Measurements from ENCODE around the gene FBXO42. TPM values are rescaled to one million over a fixed set of nuclear protein-coding genes. Genes with fewer than 3 reads are reported as not detected.

Gene FBXO42
- total RNA-seq, 1 donor from 2014 or later, result 18.4 TPM

DNA sequence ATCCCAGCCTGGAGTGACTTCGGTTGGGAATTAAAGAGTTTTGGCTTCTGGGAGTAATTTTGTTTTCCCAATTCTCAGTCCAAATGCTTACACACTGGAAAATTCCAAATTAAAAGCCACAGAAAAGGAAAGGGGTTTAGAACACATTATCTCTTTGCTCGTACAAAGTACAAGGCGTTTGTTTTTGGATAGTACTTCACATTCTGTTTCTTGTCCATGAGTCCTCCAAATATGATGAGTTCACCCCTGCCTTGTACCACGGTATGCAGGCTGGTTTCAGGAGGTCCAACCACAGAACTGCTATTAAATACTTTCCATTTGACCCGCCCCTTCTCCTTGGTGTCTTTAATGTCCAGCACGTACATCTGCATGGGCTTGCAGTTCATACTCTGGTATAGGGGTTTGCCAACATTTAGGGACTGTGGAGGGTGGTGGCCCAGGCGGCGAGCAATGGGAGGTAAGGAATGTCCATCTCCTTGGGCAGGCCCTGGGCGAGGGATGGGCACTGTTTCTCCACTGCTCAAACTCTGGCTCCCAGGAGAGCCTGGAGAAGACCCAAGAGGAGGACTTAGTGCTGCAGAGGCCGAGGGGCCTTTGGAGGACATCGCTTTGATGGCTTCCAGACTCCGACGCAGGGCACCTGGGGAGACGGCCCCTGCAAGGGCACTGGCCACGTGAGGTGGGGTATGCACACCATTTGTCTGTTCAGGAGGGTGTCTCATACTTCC lies 101.6 kb downstream of the FBXO42 start:
- Mint-ChIP-seq H3K4me1 (ENCODE audit: unreplicated experiment) (peaks cover 9% of the 10 kb centered on the region), H3K9me3 (no peaks in the 10 kb centered on the region), H3K27ac (no peak overlapping the region), H3K36me3 (peaks cover 10% of the 10 kb centered on the region), H3K4me3 (no peak overlapping the region), H3K27me3 (no peaks in the 10 kb centered on the region)
- TF ChIP-seq, protein P1, sequence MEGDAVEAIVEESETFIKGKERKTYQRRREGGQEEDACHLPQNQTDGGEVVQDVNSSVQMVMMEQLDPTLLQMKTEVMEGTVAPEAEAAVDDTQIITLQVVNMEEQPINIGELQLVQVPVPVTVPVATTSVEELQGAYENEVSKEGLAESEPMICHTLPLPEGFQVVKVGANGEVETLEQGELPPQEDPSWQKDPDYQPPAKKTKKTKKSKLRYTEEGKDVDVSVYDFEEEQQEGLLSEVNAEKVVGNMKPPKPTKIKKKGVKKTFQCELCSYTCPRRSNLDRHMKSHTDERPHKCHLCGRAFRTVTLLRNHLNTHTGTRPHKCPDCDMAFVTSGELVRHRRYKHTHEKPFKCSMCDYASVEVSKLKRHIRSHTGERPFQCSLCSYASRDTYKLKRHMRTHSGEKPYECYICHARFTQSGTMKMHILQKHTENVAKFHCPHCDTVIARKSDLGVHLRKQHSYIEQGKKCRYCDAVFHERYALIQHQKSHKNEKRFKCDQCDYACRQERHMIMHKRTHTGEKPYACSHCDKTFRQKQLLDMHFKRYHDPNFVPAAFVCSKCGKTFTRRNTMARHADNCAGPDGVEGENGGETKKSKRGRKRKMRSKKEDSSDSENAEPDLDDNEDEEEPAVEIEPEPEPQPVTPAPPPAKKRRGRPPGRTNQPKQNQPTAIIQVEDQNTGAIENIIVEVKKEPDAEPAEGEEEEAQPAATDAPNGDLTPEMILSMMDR (conservative IDR thresholded peaks at IDR 0.05), result no peak
- no peak for DNase-seq (ENCODE audit: extremely low spot score, unreplicated experiment)

DNA sequence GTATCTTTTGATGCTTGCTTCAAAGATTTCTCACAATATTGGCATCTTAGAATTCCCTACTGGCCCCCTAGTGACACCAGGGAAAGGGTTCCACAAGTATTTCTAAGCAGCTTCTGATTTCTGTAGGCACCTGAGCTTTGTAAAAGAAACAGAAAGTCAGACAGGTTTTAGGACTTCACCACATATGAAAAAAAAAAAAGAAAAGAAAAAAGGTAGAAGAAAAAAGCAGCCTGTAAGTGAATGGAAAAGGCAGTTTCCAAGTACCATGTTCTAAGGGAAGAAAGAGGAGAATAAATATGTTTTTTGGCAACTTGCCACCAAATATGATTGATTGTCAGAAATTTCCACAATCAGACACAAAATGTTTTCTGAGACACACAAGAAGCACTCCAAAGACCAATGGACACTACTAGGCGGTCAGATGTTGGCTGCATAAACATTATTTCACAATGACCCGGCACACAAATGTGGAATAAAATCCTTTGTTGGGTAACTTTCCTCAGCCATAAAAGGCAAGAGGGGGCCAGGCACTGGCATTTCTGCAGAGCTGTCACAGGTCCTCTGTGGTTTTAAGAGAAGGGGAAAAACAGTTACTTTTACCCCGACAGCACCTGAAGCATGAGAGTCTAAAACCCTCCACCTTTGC lies 102.6 kb downstream of the FBXO42 start:
- TF ChIP-seq, protein P1 (conservative IDR thresholded peaks at IDR 0.05), result no peak
- peak overlapping the region; percentile 6 for H3K27ac Mint-ChIP-seq
- no peaks in the 10 kb centered on the region for H3K9me3 Mint-ChIP-seq
- no peak overlapping the region for H3K4me3 Mint-ChIP-seq
- H3K36me3 Mint-ChIP-seq, result peaks cover 10% of the 10 kb centered on the region
- H3K27me3 Mint-ChIP-seq, result no peaks in the 10 kb centered on the region
- H3K4me1 Mint-ChIP-seq (ENCODE audit: unreplicated experiment), result peaks cover 9% of the 10 kb centered on the region
- no peak for DNase-seq (ENCODE audit: extremely low spot score, unreplicated experiment)

DNA sequence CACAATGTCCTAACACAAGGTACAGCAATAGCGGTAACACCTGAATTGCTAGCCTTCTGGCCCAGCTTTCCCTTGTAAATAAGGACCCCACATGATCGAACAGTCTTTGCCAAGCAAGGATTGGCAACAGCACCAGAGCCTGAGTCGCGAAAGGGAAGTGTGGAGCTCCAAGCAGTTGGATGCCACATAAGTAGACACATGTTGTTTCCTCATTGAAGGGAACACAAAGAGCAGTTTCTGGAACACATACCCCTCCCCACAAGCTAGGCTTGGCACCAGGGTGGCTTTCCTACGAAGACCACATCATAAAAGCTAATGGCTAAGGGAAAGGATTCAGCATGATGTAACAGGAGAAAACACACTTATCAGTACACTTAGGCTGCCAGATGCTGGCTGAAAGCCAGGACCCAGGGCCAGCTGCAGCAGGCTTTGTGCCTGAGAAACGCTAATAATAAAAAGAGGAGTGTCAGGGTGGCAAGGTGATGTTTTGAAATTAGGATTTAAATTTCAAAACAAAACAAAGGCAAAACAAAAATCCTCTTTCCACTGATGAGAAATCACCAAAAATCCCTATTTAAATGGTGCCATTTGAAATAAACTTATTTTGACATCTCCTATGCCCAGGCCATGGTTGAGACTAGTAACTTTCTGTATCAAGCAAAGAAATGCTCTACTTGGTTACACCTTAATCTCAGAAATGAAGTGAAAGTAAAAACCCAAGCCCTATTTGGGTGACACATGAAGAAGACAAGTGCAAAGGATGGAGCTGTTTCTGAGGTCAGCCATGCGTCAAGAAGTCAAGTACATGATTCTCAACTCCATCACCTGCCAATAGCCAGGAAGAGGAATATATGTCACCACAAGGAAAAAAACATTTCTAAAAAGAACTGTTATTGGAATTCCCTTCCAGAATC lies 103.4 kb downstream of the FBXO42 start:
- H3K4me1 Mint-ChIP-seq (ENCODE audit: unreplicated experiment), result peaks cover 12% of the 10 kb centered on the region
- H3K9me3 Mint-ChIP-seq, result no peaks in the 10 kb centered on the region
- TF ChIP-seq, protein P1 (conservative IDR thresholded peaks at IDR 0.05), result no peak
- peak overlapping the region; percentile 66 for H3K27ac Mint-ChIP-seq
- H3K27me3 Mint-ChIP-seq, result no peaks in the 10 kb centered on the region
- DNase-seq (ENCODE audit: extremely low spot score, unreplicated experiment), result peak; percentile 47
- no peak overlapping the region for H3K4me3 Mint-ChIP-seq
- peaks cover 10% of the 10 kb centered on the region for H3K36me3 Mint-ChIP-seq

DNA sequence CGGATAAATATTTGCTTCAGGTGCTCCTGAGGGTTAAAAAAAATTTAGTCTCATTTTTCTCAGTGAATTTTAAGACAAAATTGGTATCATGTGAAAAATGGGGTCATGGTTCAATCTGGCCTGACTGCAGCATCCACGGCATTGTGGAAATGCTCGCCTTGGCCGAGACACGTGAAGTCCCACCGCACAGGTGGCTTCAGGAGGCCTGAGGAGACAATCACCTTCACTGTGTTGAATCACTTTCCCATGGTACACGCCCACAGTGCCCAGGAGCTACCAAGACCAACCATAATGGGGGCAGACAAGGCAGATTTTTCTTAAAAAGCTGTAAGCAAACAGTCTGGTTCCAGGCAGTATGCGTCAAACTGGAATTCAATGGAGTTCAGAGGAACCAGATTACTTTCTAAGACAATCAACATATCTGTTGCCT lies 104.3 kb downstream of the FBXO42 start:
- Mint-ChIP-seq H3K27me3 (no peaks in the 10 kb centered on the region), H3K27ac (no peak overlapping the region), H3K4me3 (no peak overlapping the region), H3K4me1 (ENCODE audit: unreplicated experiment) (peaks cover 12% of the 10 kb centered on the region), H3K36me3 (peaks cover 10% of the 10 kb centered on the region), H3K9me3 (no peaks in the 10 kb centered on the region)
- DNase-seq (ENCODE audit: extremely low spot score, unreplicated experiment), result no peak
- TF ChIP-seq, protein P1 (conservative IDR thresholded peaks at IDR 0.05), result no peak

DNA sequence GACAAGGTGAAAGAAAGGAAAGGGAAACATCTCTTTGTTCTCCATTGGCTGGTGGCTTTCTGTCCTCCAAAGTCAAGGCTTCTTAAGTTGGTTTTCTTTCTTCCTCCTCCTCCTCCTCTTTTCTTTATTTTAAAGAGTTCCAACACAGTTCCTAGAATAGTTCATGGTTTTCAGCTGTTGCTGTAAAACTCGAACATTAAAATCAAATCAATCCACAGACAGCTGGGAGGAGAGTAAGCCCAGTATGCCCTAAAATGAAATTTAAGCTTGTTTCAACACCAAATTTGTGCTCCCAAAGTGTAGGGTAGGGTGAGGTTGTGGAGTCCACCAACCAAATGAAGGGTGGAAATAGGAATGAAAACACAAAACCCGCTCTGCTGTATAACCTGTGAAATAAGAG lies 104.8 kb downstream of the FBXO42 start:
- Mint-ChIP-seq H3K4me1 (ENCODE audit: unreplicated experiment) (peaks cover 12% of the 10 kb centered on the region), H3K36me3 (peaks cover 10% of the 10 kb centered on the region), H3K27me3 (no peaks in the 10 kb centered on the region), H3K9me3 (no peaks in the 10 kb centered on the region), H3K27ac (peak overlapping the region; percentile 73), H3K4me3 (no peak overlapping the region)
- TF ChIP-seq, protein P1 (conservative IDR thresholded peaks at IDR 0.05), result no peak
- no peak for DNase-seq (ENCODE audit: extremely low spot score, unreplicated experiment)

Measured in type B pancreatic cell (in vitro differentiated cells).